Measurements from ENCODE around the gene PGBD5. TPM values are rescaled to one million over a fixed set of nuclear protein-coding genes. Genes with fewer than 3 reads are reported as not detected.

Gene PGBD5
- polyA plus RNA-seq, 3 donors from 2014 or later, result not detected

DNA sequence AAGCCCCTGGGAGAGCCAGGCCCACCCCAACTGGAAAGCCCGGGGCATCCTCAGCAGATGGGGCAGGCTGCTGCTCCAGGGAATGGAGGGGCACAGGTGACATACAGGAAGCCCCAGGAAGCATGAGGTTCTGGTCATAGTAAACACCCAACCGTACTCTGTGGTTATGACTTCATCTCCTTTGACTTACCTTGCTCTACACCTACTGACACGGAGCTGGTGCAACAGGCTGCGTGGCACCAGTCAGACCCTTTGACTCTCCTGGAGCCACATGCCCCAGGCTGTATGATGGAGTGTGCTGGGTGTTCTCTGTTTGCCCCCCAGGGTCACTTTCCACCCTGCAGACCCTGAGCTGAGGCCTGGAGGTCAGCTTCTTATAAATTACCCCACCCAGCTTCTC lies 72.1 kb downstream of the PGBD5 start:
- H3K9me3 Mint-ChIP-seq, result no peaks in the 10 kb centered on the region
- no peak for DNase-seq
- no peaks in the 10 kb centered on the region for H3K4me1 Mint-ChIP-seq
- H3K27me3 Mint-ChIP-seq (ENCODE audit: low read depth in 3 of 3), result peaks cover 2 to 6% (median 2%) of the 10 kb centered on the region in 3 donors
- no peak overlapping the region for H3K27ac Mint-ChIP-seq
- no peak overlapping the region for H3K4me3 Mint-ChIP-seq
- H3K36me3 Mint-ChIP-seq, result no peaks in the 10 kb centered on the region

GRCh38 chr1:230352537-230352936 lies 73.6 kb downstream of the PGBD5 start:
- no peaks in the 10 kb centered on the region for H3K4me1 Mint-ChIP-seq
- no peak for DNase-seq
- H3K9me3 Mint-ChIP-seq, result no peaks in the 10 kb centered on the region
- H3K36me3 Mint-ChIP-seq, result no peaks in the 10 kb centered on the region
- H3K27ac Mint-ChIP-seq, result no peak overlapping the region
- no peak overlapping the region for H3K4me3 Mint-ChIP-seq
- H3K27me3 Mint-ChIP-seq (ENCODE audit: low read depth in 3 of 3), result peaks cover 2 to 6% (median 2%) of the 10 kb centered on the region in 3 donors

GRCh38 chr1:230351983-230352382 lies 74.1 kb downstream of the PGBD5 start:
- no peaks in the 10 kb centered on the region for H3K9me3 Mint-ChIP-seq
- H3K27ac Mint-ChIP-seq, result no peak overlapping the region
- no peaks in the 10 kb centered on the region for H3K36me3 Mint-ChIP-seq
- no peaks in the 10 kb centered on the region for H3K4me1 Mint-ChIP-seq
- H3K4me3 Mint-ChIP-seq, result no peak overlapping the region
- H3K27me3 Mint-ChIP-seq (ENCODE audit: low read depth in 3 of 3), result peaks cover 2 to 6% (median 2%) of the 10 kb centered on the region in 3 donors
- no peak for DNase-seq

- Mint-ChIP-seq H3K4me1 (no peaks in the 10 kb centered on the region), H3K27me3 (ENCODE audit: low read depth in 3 of 3) (peaks cover 2 to 6% (median 2%) of the 10 kb centered on the region in 3 donors), H3K4me3 (no peak overlapping the region), H3K27ac (no peak overlapping the region), H3K9me3 (no peaks in the 10 kb centered on the region), H3K36me3 (no peaks in the 10 kb centered on the region)
- DNase-seq, result no peak
Measured at GRCh38 chr1:230351514-230351913, 74.6 kb downstream of the PGBD5 start.

- H3K4me1 Mint-ChIP-seq, result no peaks in the 10 kb centered on the region
- H3K36me3 Mint-ChIP-seq, result no peaks in the 10 kb centered on the region
- no peak for DNase-seq
- no peak overlapping the region for H3K4me3 Mint-ChIP-seq
- H3K27me3 Mint-ChIP-seq (ENCODE audit: low read depth in 3 of 3), result peaks cover 5 to 6% (median 5%) of the 10 kb centered on the region in 3 donors
- no peaks in the 10 kb centered on the region for H3K9me3 Mint-ChIP-seq
- H3K27ac Mint-ChIP-seq, result no peak overlapping the region
Measured at GRCh38 chr1:230350208-230350921, 75.8 kb downstream of the PGBD5 start.

DNA sequence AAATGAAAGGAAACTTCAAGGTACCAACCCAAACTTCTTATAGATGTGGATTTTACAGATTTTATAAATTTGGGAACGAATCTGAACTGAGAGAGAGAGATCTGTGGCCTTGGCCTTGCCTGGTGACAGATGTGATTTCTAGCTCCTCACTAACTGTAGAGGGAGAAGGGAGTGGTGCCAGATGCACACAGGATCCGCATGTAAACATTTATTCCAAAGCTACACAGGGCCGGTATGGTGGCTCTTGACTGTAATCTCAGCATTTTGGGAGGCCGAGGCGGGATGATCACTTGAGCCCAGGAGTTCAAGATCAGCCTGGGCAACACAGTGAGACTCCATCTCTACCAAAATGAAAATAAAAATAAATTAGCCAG lies 77.1 kb downstream of the PGBD5 start:
- no peak for DNase-seq
- Mint-ChIP-seq H3K36me3 (no peaks in the 10 kb centered on the region), H3K4me1 (no peaks in the 10 kb centered on the region), H3K27ac (no peak overlapping the region), H3K27me3 (ENCODE audit: low read depth in 3 of 3) (peaks cover 3 to 5% (median 4%) of the 10 kb centered on the region in 3 donors), H3K9me3 (no peaks in the 10 kb centered on the region), H3K4me3 (no peak overlapping the region)

GRCh38 chr1:230348386-230349019 lies 77.6 kb downstream of the PGBD5 start:
- H3K27me3 Mint-ChIP-seq (ENCODE audit: low read depth in 3 of 3), result peaks cover 3 to 5% (median 4%) of the 10 kb centered on the region in 3 donors

DNA sequence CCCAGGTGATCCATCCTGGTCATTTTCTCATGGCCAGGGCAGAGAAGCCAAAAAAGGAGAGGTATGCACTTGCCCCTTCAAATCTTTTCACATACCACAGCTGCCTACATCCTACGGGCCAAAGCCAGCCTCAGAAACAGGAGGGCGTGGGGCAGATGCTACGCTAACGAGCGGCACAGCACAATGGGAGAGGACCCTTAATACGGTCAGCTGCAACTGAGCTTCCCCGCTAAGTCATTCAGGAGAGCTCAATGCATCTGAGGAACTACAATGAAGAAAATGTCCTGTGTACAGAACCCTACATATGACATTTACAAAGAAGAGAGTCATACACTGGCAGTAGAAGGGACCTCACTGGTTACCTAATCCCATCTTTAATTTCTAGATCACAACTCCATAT lies 78.2 kb downstream of the PGBD5 start:
- Mint-ChIP-seq H3K27me3 (ENCODE audit: low read depth in 3 of 3) (peaks cover 3 to 5% (median 4%) of the 10 kb centered on the region in 3 donors), H3K9me3 (no peaks in the 10 kb centered on the region), H3K4me3 (no peak overlapping the region), H3K27ac (no peak overlapping the region), H3K4me1 (no peaks in the 10 kb centered on the region), H3K36me3 (no peaks in the 10 kb centered on the region)
- no peak for DNase-seq

More at GRCh38 chr1:230348386-230349019, 77.6 kb downstream of the PGBD5 start:
- no peak for DNase-seq
- H3K36me3 Mint-ChIP-seq, result no peaks in the 10 kb centered on the region
- no peaks in the 10 kb centered on the region for H3K9me3 Mint-ChIP-seq
- no peak overlapping the region for H3K27ac Mint-ChIP-seq
- H3K4me1 Mint-ChIP-seq, result no peaks in the 10 kb centered on the region
- no peak overlapping the region for H3K4me3 Mint-ChIP-seq

GRCh38 chr1:230345139-230345885 lies 80.8 kb downstream of the PGBD5 start:
- H3K4me3 Mint-ChIP-seq, result no peak overlapping the region
- H3K27me3 Mint-ChIP-seq (ENCODE audit: low read depth in 3 of 3), result peaks cover 5 to 8% (median 6%) of the 10 kb centered on the region in 3 donors
- H3K4me1 Mint-ChIP-seq, result no peaks in the 10 kb centered on the region
- H3K36me3 Mint-ChIP-seq, result no peaks in the 10 kb centered on the region
- no peak overlapping the region for H3K27ac Mint-ChIP-seq
- DNase-seq, result no peak
- H3K9me3 Mint-ChIP-seq, result no peaks in the 10 kb centered on the region

DNA sequence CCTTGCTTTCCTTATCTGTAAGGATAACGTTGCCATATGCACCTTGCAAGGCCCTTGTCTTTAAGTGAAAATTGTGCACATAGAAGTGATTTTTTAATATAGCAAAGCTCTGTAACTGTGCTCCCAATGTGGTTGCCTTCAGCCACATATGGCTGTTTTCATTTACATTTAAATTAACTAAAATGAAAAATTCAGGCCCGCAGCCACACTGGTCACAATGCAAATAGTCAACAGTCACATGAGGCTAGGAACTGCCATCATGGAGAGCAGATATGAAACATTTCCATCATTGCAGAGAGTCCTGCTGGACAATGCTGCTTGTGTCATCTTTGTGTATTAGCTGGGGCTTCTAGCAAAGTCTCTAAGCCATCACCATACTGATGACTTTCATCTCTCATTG lies 83.4 kb downstream of the PGBD5 start:
- no peak for DNase-seq
- H3K4me3 Mint-ChIP-seq, result no peak overlapping the region
- no peaks in the 10 kb centered on the region for H3K9me3 Mint-ChIP-seq
- no peak overlapping the region for H3K27ac Mint-ChIP-seq
- peaks cover 3 to 7% (median 6%) of the 10 kb centered on the region in 3 donors for H3K27me3 Mint-ChIP-seq (ENCODE audit: low read depth in 3 of 3)
- H3K36me3 Mint-ChIP-seq, result no peaks in the 10 kb centered on the region
- no peaks in the 10 kb centered on the region for H3K4me1 Mint-ChIP-seq

GRCh38 chr1:230342019-230342418 lies 84.1 kb downstream of the PGBD5 start:
- no peak overlapping the region for H3K4me3 Mint-ChIP-seq
- no peaks in the 10 kb centered on the region for H3K36me3 Mint-ChIP-seq
- no peak for DNase-seq
- H3K9me3 Mint-ChIP-seq, result no peaks in the 10 kb centered on the region
- H3K4me1 Mint-ChIP-seq, result no peaks in the 10 kb centered on the region
- peaks cover 6 to 9% (median 6%) of the 10 kb centered on the region in 3 donors for H3K27me3 Mint-ChIP-seq (ENCODE audit: low read depth in 3 of 3)
- no peak overlapping the region for H3K27ac Mint-ChIP-seq

DNA sequence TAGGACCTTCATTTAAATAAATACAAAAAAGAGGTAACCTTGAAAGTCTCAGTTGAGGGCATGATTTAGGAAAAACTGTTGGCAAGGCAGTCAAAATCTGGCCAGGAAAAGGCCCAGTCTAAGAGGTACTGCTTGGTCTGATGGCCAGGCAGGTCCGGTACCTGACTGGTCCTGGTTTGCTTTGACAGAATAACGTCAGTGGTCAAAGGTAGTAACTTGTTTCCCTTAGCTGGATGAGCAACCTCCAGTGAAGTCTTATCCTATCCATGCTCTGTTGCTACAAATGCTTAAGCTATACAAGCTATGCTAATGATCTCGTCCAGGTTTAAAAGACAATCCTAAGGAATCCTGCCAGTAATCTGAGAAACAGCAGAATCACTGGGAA lies 85.0 kb downstream of the PGBD5 start:
- H3K4me1 Mint-ChIP-seq, result no peaks in the 10 kb centered on the region
- H3K9me3 Mint-ChIP-seq, result no peaks in the 10 kb centered on the region
- H3K27me3 Mint-ChIP-seq (ENCODE audit: low read depth in 3 of 3), result peaks cover 7 to 11% (median 11%) of the 10 kb centered on the region in 3 donors
- H3K4me3 Mint-ChIP-seq, result no peak overlapping the region
- no peak for DNase-seq
- H3K36me3 Mint-ChIP-seq, result no peaks in the 10 kb centered on the region
- H3K27ac Mint-ChIP-seq, result no peak overlapping the region

DNA sequence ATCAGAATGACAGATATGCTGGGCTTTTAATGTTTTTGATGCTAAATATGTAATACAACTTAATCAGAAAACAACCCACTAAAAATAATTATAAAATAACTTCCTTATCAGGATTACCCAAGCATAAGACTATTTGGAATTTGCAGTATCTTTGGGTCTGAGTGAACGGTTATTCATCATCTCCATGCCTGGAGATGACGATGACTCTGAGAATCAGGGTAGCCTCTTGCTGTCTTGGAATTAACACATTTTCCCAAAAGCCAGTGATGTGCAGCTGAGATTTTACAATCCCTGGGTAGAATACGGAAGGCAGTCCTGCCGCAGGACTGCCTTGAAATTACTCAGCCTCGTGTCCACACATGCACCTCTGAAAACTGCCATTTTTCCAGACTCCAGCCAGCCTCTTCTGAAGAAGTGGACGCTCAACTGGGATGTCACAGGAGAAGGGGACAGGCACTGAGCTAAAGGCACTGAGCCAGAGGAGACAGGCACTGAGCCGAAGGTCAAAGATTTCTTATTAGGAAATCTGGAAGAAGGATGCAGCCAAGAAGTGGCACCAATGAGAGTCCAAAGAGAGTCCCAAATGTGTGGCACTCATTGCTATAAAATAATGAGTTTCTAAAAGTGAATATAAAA lies 85.5 kb downstream of the PGBD5 start:
- Mint-ChIP-seq H3K4me3 (no peak overlapping the region), H3K27ac (no peak overlapping the region), H3K36me3 (no peaks in the 10 kb centered on the region), H3K9me3 (no peaks in the 10 kb centered on the region), H3K4me1 (no peaks in the 10 kb centered on the region), H3K27me3 (ENCODE audit: low read depth in 3 of 3) (peaks cover 8 to 11% (median 9%) of the 10 kb centered on the region in 3 donors)
- no peak for DNase-seq

DNA sequence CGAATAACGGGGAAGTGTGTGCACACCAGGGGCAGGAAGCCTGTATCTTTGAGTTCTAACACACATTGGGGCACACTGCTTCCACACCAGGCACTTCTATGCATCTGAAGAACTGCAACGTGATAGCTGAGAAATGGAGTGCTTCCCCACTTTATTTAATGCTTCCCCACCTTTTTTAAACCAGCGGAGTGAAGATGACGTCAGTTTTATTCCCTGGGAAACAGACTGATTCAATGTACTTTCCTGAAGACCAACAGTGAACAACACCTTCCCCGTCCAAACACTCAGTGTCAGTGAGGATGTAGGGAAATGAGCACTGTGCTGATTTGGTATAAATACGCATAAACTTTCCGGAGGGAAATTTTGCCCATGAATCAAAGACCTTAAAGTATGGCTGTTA lies 87.1 kb downstream of the PGBD5 start:
- H3K4me1 Mint-ChIP-seq, result no peaks in the 10 kb centered on the region
- H3K36me3 Mint-ChIP-seq, result no peaks in the 10 kb centered on the region
- DNase-seq, result no peak
- peaks cover 9 to 11% (median 10%) of the 10 kb centered on the region in 3 donors for H3K27me3 Mint-ChIP-seq (ENCODE audit: low read depth in 3 of 3)
- H3K9me3 Mint-ChIP-seq, result no peaks in the 10 kb centered on the region
- no peak overlapping the region for H3K4me3 Mint-ChIP-seq
- H3K27ac Mint-ChIP-seq, result no peak overlapping the region

All from immature natural killer cell (primary cell).